T-helper 1 cell treated with Interleukin-12 subunit alpha and Interleukin-12 subunit beta and Interleukin-4 antibody, amounts not matched to agents 30 ng/mL and 1 ng/mL, for 36 hours (primary cell): ENCODE data around the gene NUDT13. TPM values are rescaled to one million over a fixed set of nuclear protein-coding genes. Genes with fewer than 3 reads are reported as not detected.

Experiments used
- intact Hi-C: fragments of 100-400 bp; cut with micrococcal nuclease; formaldehyde crosslinking; loops from one replicate; pipeline ENCODE4 v1.15.1; 2024
- total RNA-seq: library from RNA; stranded (reverse); gene quantifications from 2 replicates; pipeline ENCODE4 v1.2.3, GENCODE V29; 2022

NUDT13 gene
- 0.42 and 0.68 TPM in 2 replicates for total RNA-seq

- intact Hi-C loops = loop anchor here (1.0 kb wide), 2 partner anchors 13 to 58 kb away; partner anchors contain the start of genes ECD and FAM149B1
Measured at GRCh38 chr10:73110345-73110849, at the start of gene NUDT13. Gene NUDT13 (plus strand): TSS chr10:73110455. CDS start chr10:73114366, 3,911 bp downstream.

- intact Hi-C loops = loop anchor here (1.0 kb wide), 3 partner anchors 35 to 697 kb away; partner anchors contain the start of gene P4HA1
Measured at GRCh38 chr10:73060738-73061635, 49.3 kb upstream of the NUDT13 start.

DNA sequence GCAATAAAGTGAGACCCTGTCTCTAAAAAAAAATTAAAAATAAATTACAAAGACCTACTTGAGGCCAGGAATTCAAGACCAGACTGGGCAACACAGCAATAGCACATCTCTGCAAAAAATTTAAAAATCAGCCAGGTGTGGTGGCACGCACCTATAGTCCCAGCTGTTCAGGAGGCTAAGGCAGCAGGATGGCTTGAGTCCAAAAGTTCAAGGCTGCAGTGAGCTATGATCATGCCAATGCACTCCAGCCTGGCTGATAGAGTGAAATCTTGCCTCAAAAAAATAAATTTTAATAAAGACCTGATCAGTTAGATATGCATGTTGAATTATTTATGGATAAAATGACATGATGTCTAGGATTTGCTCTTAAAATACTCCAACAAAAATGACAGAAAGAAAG is 48.5 kb upstream of the NUDT13 start:
- intact Hi-C loops = loop anchor here (1.0 kb wide), 3 partner anchors 35 to 697 kb away; partner anchors contain the start of gene P4HA1

- intact Hi-C loops = no loop called here
Measured at GRCh38 chr10:73065441-73065840, 44.8 kb upstream of the NUDT13 start.

- intact Hi-C loops = no loop called here
Measured at GRCh38 chr10:73073627-73074026, 36.6 kb upstream of the NUDT13 start.

DNA sequence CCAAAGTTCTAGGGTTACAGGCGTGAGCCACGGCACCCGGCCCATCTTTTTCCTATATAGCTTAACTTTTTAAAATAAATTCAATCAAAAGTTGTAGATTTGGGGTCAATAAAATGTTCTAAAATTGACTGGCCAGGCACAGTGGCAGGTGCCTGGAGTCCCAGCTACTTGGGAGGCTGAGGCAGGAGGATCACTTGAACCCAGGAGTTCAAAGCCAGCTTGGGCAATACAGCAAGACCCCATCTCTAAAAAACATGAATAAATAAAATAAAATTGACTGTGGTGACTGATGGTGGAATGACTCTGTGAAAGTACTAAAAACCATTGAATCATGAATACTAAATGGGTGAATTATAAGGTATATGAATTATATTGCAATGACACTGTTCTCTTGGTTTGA is 34.4 kb upstream of the NUDT13 start:
- intact Hi-C loops = loop anchor here (1.0 kb wide), 1 partner anchor 20 kb away; the partner anchor contains the start of gene P4HA1

GRCh38 chr10:73076360-73077183 is 33.7 kb upstream of the NUDT13 start:
- intact Hi-C loops = loop anchor here (1.0 kb wide), 1 partner anchor 20 kb away; the partner anchor contains the start of gene P4HA1

- intact Hi-C loops = no loop called here
Measured at GRCh38 chr10:73079779-73080541, 30.3 kb upstream of the NUDT13 start.

- intact Hi-C loops = no loop called here
Measured at GRCh38 chr10:73083221-73083620, 27.0 kb upstream of the NUDT13 start.

DNA sequence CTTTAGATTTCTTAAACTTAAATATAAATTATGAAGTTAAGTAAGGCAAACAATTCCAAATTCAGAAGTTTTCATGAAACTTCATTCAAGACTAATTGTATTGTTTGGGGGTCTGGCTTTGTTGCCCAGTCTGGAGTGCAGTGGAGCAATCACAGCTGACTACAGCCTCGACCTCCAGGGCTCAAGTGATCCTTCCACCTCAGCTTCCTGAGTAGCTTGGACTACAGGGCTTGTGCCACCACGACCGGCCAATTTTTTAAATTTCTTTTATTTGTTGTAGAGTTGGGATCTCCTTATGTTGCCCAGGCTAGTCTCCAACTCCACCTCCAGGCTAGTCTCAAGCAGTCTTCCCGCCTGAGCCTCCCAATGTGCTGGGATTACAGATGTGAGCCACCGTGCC is 26.0 kb upstream of the NUDT13 start:
- intact Hi-C loops = no loop called here

DNA sequence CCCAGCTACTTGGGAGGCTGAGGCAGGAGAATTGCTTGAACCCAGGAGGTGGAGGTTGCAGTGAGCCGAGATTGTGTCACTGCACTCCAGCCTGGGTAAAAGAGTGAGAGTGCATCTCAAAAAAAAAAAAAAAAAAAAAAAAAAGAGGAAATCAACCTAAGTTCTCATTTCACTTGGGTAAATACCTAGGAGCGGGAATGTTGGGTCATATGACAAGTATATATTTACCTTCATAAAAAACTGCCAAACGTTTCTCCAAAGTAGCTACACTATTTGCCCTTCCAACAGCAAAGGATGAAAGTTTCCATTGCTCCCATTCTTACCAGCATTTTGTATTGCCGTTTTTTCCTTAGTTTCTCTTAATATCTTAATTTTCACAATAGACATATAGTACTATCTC is 23.4 kb upstream of the NUDT13 start:
- intact Hi-C loops = no loop called here

- intact Hi-C loops = no loop called here
Measured at GRCh38 chr10:73088304-73088703, 22.0 kb upstream of the NUDT13 start.

DNA sequence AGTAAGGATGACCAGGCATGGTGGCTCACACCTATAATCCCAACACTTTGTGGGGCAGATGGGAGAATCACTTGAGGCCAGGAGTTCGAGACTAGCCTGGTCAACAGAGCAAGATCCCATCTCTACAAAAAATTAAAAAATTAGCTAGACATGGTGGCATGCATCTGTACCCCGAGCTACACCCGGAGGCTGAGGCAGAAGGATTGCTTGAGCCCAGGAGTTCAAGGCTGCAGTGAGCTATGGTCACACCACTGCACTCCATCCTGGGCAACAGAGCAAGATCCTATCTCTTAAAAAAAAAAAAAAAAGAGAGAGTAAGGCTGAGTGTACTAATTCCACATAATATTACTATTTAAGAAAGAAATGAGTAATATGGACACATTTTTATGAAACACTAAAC is 17.4 kb upstream of the NUDT13 start:
- intact Hi-C loops = no loop called here

DNA sequence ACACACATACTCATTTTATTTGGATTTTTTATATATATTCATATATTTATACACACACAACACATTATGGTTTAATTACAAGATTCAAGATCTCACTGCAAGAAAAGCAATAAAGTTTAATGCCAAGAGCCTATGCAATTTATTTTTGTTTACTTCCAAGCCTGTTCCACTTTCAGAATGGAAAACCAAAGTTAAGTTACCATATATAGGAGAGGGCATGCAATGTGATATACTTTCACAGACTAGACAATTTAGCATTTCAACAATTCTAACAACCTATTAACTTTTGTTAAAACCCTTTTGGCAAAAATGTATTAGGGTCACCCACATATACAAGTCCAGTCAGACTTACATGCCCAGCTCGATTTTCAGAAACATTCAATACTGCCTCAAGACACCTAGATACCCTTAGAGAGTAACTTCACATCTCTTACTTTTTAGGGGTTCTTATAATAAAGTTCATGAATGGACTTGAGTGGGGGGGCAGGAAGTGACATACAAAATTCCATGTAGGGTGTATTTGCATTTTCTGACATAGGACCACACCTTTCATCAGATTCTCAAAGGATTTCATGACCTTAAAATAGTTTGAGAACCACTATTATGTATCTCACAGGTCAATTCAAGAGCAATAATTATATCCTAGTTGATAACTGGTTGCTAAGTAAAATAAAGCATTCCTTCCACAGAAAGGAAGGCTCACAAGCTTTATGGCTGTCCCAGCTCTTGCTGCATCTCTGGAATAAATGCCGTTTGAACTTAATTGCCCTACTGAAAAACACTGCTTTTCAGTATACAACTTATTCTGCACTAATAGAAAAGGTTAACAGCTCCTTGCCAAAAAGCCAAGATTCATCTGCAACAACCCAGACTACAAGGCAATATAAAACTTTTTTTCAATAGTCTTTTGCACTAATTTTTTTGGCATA is 16.1 kb upstream of the NUDT13 start:
- intact Hi-C loops = loop anchor here (2.0 kb wide), 1 partner anchor 1243 kb away; the partner anchor contains the start of gene PSAP

- intact Hi-C loops = loop anchor here (2.0 to 5.0 kb wide), 4 partner anchors 402 to 1244 kb away; partner anchors contain the start of genes MICU1, PPP3CB, PSAP and SEC24C
Measured at GRCh38 chr10:73094986-73095480, 15.2 kb upstream of the NUDT13 start.

DNA sequence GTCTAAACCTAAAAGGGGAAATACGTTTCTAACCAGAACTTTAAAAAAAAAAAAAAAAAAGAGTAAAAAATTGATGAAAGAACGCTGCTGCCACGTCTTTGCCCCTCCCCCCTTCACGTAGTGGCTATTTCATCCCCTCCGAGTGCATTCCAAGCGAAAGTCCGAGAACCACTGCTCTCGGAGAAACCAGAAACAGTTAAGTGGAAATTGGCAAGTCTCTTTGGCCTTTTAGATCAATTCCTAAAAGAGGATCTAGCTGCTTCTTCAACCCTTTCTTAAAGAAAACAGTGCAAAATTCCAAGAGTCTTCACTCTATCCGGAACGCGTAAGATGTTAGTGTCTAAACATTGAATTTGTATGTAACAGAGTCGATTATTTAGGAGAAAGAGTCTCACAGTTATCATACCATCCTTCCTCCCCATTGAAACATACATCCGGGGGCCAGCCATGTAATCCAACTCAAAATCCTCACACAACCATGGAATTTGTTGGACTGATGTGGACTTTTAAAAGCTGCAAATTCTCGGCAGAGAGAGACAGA is 14.7 kb upstream of the NUDT13 start:
- intact Hi-C loops = loop anchor here (1.0 to 5.0 kb wide), 15 partner anchors 19 to 1245 kb away; partner anchors contain the start of genes CFAP70, DNAJC9, MCU and MICU1

- intact Hi-C loops = loop anchor here (1.0 to 5.0 kb wide), 14 partner anchors 20 to 1007 kb away; partner anchors contain the start of genes CFAP70, DNAJC9, MCU and MICU1
Measured at GRCh38 chr10:73096041-73096448, 14.2 kb upstream of the NUDT13 start.

- intact Hi-C loops = loop anchor here (1.0 to 5.0 kb wide), 18 partner anchors 14 to 1008 kb away; partner anchors contain the start of genes ANAPC16, ASCC1, CFAP70 and DNAJC9
Measured at GRCh38 chr10:73096449-73097304, 13.6 kb upstream of the NUDT13 start, which contains the start of gene P4HA1. Gene P4HA1 (minus strand): TSS chr10:73096866. CDS start chr10:73074883, 21,983 bp downstream.
